ENCODE data around the gene AMMECR1. TPM values are rescaled to one million over a fixed set of nuclear protein-coding genes. Genes with fewer than 3 reads are reported as not detected.

The AMMECR1 gene
- total RNA-seq, 4 donors from 2014 or later: 1.0 to 12.1 (median 6.9) TPM

GRCh38 chrX:110224926-110225617, 92.8 kb downstream of the AMMECR1 start:
- H3K4me1 ChIP-seq: no peaks in the 10 kb centered on the region
- TF ChIP-seq POLR2A (IDR thresholded peaks at IDR 0.05) (no peak), CTCF (IDR thresholded peaks at IDR 0.05) (no peak)
- H3K27me3 ChIP-seq: peaks cover 0 to 3% of the 10 kb centered on the region in 2 donors
- no peaks in the 10 kb centered on the region for H3K36me3 ChIP-seq
- no peaks in the 10 kb centered on the region for H3K9me3 ChIP-seq
- no peak overlapping the region for H3K27ac ChIP-seq
- no peak for DNase-seq
- intact Hi-C loops (cut with DNase I; ENCODE audit: low total_unique reads): no loop called here
- H3K4me3 ChIP-seq: no peak overlapping the region

- Histone ChIP-seq H3K27me3 (no peaks in the 10 kb centered on the region), H3K4me3 (no peak overlapping the region), H3K9me3 (no peaks in the 10 kb centered on the region), H3K36me3 (no peaks in the 10 kb centered on the region), H3K4me1 (no peaks in the 10 kb centered on the region), H3K27ac (no peak overlapping the region)
- DNase-seq: no peak
- intact Hi-C loops (cut with DNase I; ENCODE audit: low total_unique reads): no loop called here
- TF ChIP-seq POLR2A (IDR thresholded peaks at IDR 0.05): no peak
- no peak for TF ChIP-seq CTCF (IDR thresholded peaks at IDR 0.05)
These were observed 95.2 kb downstream of the AMMECR1 start for GRCh38 chrX:110222497-110223257.

GRCh38 chrX:110219920-110220319, 98.0 kb downstream of the AMMECR1 start:
- H3K4me1 ChIP-seq: no peaks in the 10 kb centered on the region
- no peaks in the 10 kb centered on the region for H3K36me3 ChIP-seq
- H3K27me3 ChIP-seq: no peaks in the 10 kb centered on the region
- no peak overlapping the region for H3K4me3 ChIP-seq
- DNase-seq: no peak
- intact Hi-C loops (cut with DNase I; ENCODE audit: low total_unique reads): no loop called here
- TF ChIP-seq CTCF (IDR thresholded peaks at IDR 0.05) (no peak), POLR2A (IDR thresholded peaks at IDR 0.05) (no peak)
- no peak overlapping the region for H3K27ac ChIP-seq
- no peaks in the 10 kb centered on the region for H3K9me3 ChIP-seq

GRCh38 chrX:110218591-110218990, 99.3 kb downstream of the AMMECR1 start:
- H3K36me3 ChIP-seq: no peaks in the 10 kb centered on the region
- no peaks in the 10 kb centered on the region for H3K9me3 ChIP-seq
- intact Hi-C loops (cut with DNase I; ENCODE audit: low total_unique reads): no loop called here
- no peaks in the 10 kb centered on the region for H3K4me1 ChIP-seq
- DNase-seq: peak in 1 of 2 donors; percentile 15
- H3K27ac ChIP-seq: no peak overlapping the region
- H3K27me3 ChIP-seq: no peaks in the 10 kb centered on the region
- H3K4me3 ChIP-seq: no peak overlapping the region
- no peak for TF ChIP-seq CTCF (IDR thresholded peaks at IDR 0.05)
- no peak for TF ChIP-seq POLR2A (IDR thresholded peaks at IDR 0.05)

- Histone ChIP-seq H3K4me1 (no peaks in the 10 kb centered on the region), H3K36me3 (peaks cover 0 to 4% of the 10 kb centered on the region in 2 donors), H3K4me3 (no peak overlapping the region), H3K9me3 (no peaks in the 10 kb centered on the region), H3K27ac (no peak overlapping the region), H3K27me3 (peaks cover 0 to 4% of the 10 kb centered on the region in 2 donors)
- TF ChIP-seq POLR2A (IDR thresholded peaks at IDR 0.05) (no peak), CTCF (IDR thresholded peaks at IDR 0.05) (no peak)
- no peak for DNase-seq
- intact Hi-C loops (cut with DNase I; ENCODE audit: low total_unique reads): no loop called here
These were observed 101.9 kb downstream of the AMMECR1 start for GRCh38 chrX:110216027-110216426.

All from uterus (tissue), 4 donors.